Activated CD4-positive, alpha-beta T cell treated with anti-CD3 and anti-CD28 coated beads, Interleukin-2, amount 50 U/mL, for 1 hour (primary cell): ENCODE data around the gene SUGP1.

ENCODE experiments used
- DNase-seq: peaks from one replicate; pipeline ENCODE4 v3.0.0-alpha.2; 2020

SUGP1 gene

GRCh38 chr19:19296953-19297689 is 23.2 kb downstream of the SUGP1 start:
- DNase-seq, result no peak

- DNase-seq, result no peak
Observed at GRCh38 chr19:19294914-19295313, 25.4 kb downstream of the SUGP1 start.

- no peak for DNase-seq
Observed at GRCh38 chr19:19292607-19293006, 27.7 kb downstream of the SUGP1 start.

- DNase-seq, result no peak
Observed at GRCh38 chr19:19285686-19286085, 34.6 kb downstream of the SUGP1 start.

GRCh38 chr19:19280561-19280960 is 39.7 kb downstream of the SUGP1 start:
- no peak for DNase-seq

- DNase-seq, result no peak
Observed at GRCh38 chr19:19279853-19280252, 40.5 kb downstream of the SUGP1 start.

- DNase-seq, result no peak
Observed at GRCh38 chr19:19279062-19279612, 41.2 kb downstream of the SUGP1 start.

- no peak for DNase-seq
Observed at GRCh38 chr19:19278315-19278714, 42.0 kb downstream of the SUGP1 start.

- DNase-seq, result no peak
Observed at GRCh38 chr19:19276851-19277250, 43.5 kb downstream of the SUGP1 start.

- DNase-seq, result no peak
Observed at GRCh38 chr19:19276386-19276785, 43.9 kb downstream of the SUGP1 start.

GRCh38 chr19:19274716-19275565 is 45.4 kb downstream of the SUGP1 start:
- DNase-seq, result no peak

- no peak for DNase-seq
Observed at GRCh38 chr19:19274146-19274545, 46.2 kb downstream of the SUGP1 start.

GRCh38 chr19:19271828-19272599 is 48.3 kb downstream of the SUGP1 start:
- DNase-seq, result no peak

- DNase-seq, result no peak
Observed at GRCh38 chr19:19270749-19271571, 49.3 kb downstream of the SUGP1 start.

GRCh38 chr19:19269952-19270694 is 50.2 kb downstream of the SUGP1 start:
- DNase-seq, result no peak

GRCh38 chr19:19268453-19269385 is 51.6 kb downstream of the SUGP1 start:
- DNase-seq, result no peak

- DNase-seq, result no peak
Observed at GRCh38 chr19:19267305-19267704, 53.0 kb downstream of the SUGP1 start.

- DNase-seq, result no peak
Observed at GRCh38 chr19:19263886-19264487, 56.3 kb downstream of the SUGP1 start.

- DNase-seq, result no peak
Observed at GRCh38 chr19:19262190-19263057, 57.9 kb downstream of the SUGP1 start.
